HG02763 (cell line): ENCODE data around the gene ULK4.

Experiments
- ATAC-seq: cut with Tn5 transposase; IDR thresholded peaks from one replicate; pipeline ENCODE4 v1.9.1; 2021; ENCODE audit warnings: mild to moderate bottlenecking, moderate library complexity; ENCODE audit not compliant: unreplicated experiment

ULK4 gene

DNA sequence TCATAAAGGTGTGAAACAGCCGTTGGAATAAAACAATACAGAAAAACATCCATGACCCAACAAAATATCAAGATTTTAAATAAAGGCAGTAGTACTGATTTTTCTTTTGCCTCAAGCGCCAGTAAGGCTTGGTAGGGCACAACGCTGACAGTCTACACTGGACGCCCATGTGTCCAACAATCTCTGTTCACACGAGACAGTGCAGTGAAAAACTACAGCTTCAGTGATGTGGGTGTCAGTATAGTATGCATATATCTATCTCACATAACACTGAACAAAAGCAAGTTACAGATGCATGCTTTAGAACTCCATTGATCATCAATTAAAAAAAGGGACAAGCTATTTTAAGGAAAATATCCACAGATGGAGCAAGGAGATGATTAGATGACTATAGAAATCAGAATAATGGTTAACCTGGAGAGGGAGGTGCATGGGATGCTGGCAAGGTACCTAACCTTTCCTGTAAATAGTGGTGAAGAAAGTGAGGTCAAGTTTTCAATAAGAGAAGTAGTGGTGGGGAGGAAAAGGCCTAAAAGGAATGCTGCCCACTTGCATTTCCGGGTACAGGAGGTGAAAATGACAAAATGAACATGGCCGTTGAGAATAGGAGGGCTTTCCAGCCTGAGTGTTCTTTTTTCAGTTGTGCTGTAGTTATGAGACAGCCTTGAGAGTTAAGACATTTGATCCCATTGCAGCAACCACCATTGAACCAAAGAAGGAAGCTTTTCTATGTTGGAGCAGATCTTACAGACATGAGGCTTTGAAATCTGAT lies 719.9 kb downstream of the ULK4 start:
- ATAC-seq, result no peak

DNA sequence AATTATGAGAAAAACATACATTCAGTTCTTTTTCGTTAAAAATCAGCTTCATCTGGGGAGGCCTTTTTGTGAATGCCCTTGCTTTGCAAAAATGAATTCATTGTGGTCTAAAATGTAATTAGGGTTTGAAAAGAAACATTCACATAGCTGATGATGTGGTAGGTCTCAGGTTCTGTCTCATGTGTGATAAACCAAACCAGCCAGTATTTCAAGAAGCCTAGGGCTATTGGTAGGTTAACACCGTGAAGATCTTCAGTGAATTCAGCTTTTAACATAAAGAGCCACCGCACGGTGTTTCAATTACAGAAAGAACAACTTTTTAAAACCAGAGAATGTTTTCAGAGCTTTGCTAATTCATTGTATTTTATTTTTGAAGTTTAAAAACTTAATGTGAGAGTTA lies 720.7 kb downstream of the ULK4 start:
- ATAC-seq, result no peak

DNA sequence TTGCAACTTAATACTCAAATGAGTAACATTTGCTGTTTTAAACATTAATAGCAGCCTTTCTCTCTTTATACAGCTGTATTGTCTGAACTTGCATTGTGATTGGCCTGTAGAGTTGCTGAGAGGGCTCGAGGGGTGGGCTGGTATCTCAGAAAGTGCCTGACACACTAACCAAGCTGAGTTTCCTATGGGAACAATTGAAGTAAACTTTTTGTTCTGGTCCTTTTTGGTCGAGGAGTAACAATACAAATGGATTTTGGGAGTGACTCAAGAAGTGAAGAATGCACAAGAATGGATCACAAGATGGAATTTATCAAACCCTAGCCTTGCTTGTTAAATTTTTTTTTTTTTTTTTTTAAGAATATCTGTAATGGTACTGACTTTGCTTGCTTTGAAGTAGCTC lies 722.3 kb downstream of the ULK4 start:
- no peak for ATAC-seq

DNA sequence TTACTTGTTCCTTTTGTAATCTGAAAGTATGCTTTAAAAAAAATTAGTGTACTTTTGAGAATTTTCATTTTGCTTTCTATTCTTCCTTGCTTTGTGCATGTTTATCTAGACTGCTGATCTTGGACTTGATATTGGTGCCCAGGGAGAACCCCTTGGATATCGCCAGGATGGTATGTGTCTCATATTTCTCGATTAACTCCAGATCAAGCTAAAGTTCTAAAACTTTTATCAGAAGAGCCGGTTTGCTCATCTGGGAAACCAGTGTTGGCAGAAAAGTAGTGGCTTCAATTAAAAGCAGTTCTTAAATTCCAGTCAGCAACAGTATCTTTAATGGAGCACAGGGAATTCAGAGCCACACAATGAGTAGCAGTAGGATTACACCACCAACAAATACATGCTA lies 724.0 kb downstream of the ULK4 start:
- ATAC-seq, result no peak

GRCh38 chr3:41236228-41236627 lies 725.7 kb downstream of the ULK4 start:
- no peak for ATAC-seq

GRCh38 chr3:41234823-41235721 lies 726.8 kb downstream of the ULK4 start:
- ATAC-seq, result no peak

- ATAC-seq, result no peak
Observed at GRCh38 chr3:41224120-41224806, 737.6 kb downstream of the ULK4 start.

DNA sequence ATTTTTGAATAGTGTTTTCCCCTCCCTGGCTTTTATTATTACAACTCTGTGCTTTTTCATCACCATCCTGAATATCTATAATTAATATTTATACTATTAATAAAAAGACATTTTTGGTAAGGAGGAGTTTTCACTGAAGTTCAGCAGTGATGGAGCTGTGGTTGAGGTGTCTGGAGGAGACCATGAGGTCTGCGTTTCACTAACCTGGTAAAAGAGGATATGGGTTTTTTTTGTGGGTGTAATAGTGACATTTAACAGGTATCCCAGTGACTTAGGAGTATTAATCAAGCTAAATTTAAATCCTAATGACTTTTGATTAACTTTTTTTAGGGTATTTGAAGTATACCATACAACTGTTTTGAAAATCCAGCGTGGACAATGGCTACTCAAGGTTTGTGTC lies 738.2 kb downstream of the ULK4 start:
- ATAC-seq, result no peak

DNA sequence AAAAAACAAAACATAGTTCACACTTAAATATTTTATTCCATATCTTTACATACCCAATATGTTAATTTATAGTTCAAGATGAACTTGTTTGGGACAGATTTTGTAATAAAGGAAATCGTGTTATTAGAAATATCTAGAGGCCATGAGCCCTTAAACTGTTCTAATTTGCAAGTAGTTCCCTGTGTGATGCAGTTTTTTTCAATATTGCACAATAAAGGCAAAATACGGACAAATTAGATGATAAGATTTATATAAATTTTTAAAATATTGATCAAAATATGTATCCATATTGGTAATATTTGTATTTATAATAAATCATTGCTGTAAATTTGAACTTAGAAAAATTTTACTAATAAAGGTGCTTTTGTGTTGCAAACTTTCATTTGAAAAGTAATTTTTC lies 738.8 kb downstream of the ULK4 start:
- no peak for ATAC-seq

GRCh38 chr3:41222501-41222900 lies 739.4 kb downstream of the ULK4 start:
- no peak for ATAC-seq

DNA sequence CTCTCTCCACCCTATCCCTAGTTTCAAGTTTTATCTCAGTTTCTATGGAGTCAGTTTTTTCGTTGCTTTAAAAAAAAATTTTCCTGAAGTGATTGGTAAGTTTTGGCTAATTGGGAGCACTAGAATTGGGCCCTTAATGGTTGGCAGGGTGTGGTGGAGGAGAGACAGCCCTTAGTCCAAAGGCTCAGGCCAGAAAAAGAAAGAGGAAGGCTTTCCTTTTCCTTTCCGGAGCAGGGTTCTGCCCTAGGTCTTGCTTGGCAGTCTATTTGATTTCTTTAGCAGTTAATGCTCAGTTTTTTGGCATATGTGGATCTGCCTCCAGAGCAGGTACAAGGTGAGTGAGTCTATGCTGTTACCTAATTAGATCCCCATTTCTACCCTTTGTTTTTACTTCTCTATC lies 739.9 kb downstream of the ULK4 start:
- ATAC-seq, result no peak

- no peak for ATAC-seq
Observed at GRCh38 chr3:41220906-41221677, 740.8 kb downstream of the ULK4 start.

GRCh38 chr3:41219424-41219823 lies 742.5 kb downstream of the ULK4 start:
- no peak for ATAC-seq

DNA sequence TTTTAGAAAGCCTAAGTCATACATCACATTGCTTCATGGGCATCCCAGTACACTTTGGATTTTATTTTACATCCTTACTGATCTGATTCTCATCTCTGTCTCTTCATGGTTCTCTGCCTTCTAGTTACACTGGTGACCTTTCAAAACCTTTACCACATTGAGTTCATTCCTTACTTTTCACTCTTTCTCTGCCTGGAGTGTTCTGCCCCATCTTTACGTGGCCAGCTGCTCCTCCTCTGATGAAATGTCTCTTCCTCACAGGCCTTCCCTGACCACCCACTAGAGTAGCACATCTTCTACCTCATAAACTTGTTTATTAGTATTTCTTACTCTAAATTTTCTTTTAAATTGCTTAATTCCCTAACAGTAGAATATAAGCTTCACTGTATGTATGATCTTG lies 744.9 kb downstream of the ULK4 start:
- ATAC-seq, result no peak

DNA sequence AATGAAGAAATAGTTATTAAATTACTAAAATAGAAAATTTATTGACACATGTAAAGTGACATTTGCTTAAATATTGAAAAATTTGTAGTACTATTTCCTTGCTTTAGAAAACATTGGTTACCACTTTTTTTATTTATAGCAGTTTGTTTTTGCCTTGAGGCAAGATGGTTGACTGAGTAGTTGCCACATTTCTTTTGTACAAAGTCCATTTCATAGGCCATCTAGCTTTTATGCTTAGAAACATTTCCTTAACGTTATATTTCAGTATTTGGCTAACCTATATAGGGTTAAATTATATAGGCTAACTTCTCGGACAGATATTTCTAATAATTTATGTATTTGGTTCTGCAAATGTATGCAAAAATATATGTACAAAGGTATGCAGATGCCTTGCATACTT lies 745.5 kb downstream of the ULK4 start:
- ATAC-seq, result no peak

DNA sequence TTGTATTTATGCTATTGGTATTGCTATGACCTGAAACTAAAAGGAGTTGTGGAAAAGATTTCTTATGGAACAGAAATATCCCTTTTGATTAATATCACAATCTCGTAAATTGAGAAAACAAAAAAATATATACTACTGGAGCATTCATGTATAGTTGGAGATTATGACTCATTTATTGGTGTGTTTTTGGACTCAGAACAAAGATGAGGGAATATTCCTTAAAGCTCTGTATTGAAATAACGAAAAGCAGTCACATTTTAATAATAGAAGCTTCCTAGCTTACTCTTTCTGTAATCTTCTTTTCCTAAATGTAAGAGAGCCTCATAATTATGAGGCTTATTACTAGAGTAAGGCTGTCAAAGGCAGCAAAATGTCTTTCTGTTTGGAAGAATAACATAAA lies 748.3 kb downstream of the ULK4 start:
- ATAC-seq, result no peak

DNA sequence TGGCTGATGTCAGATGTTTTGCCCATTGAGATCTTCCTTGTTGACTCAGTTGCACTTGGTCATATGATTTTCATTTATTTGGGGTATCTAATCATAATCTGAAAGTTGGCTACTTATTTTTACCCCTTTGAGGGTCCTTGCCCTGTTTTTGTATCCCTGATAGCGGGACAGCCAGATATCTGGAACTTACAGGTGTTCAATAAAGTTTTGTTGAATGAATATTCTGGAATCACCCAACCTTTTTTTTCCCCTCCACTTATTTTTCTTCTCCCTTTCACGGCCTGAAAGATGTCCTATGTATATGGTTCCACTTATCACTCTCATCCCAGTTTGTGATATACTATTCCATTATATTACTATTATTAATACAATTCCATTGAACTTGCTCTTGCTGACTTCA lies 749.8 kb downstream of the ULK4 start:
- no peak for ATAC-seq

GRCh38 chr3:41210966-41211365 lies 750.9 kb downstream of the ULK4 start:
- ATAC-seq, result no peak

DNA sequence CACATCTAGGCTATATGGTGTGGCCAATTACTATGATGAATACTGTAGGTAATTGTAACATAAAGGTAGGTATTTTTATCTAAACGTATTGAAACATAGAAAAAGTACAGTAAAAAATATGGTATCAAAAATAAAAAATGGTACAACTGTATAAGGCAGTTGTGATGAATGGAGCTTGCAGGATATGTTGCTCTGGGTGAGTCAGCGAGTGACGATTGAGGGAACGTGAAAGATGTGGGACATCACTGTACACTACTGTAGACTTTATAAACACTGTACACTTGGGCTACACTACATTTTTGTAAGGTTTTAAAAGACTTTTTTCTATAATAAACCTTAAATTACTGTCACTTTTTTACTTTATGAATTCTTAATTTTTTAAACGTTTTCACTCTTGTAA lies 752.3 kb downstream of the ULK4 start:
- ATAC-seq, result no peak

GRCh38 chr3:41208507-41209220 lies 753.2 kb downstream of the ULK4 start:
- ATAC-seq, result no peak
